GM23248 (cell line): Measurements from ENCODE around the gene MFAP2. TPM values are rescaled to one million over a fixed set of nuclear protein-coding genes. Genes with fewer than 3 reads are reported as not detected.
A peak's percentile ranks its signal among the peaks of the same experiment; 100 is the strongest.

Experiments
- DNase-seq: peaks from one replicate; pipeline ENCODE4 v3.0.0-alpha.2; 2015
- H2AFZ ChIP-seq: fragments of 200-600 bp; sonication (generic); 2 replicates; pipeline ENCODE4 v1.6.1; 2016; ENCODE audit warnings: antibody characterized with exemption
- H3F3A ChIP-seq: fragments of 200-600 bp; sonication (generic); 2 replicates; pipeline ENCODE4 v1.6.1; 2016; ENCODE audit warnings: mild to moderate bottlenecking, antibody characterized with exemption, mixed run types; ENCODE audit not compliant: insufficient read depth
- H3K27ac ChIP-seq: fragments of 200-600 bp; sonication (generic); 2 replicates; pipeline ENCODE4 v1.5.1; 2016; ENCODE audit warnings: mild to moderate bottlenecking
- H3K27me3 ChIP-seq: fragments of 200-600 bp; sonication (generic); replicated peaks from 2 replicates; pipeline ENCODE4 v1.6.1; 2016; ENCODE audit warnings: mild to moderate bottlenecking; ENCODE audit not compliant: insufficient read depth
- H3K36me3 ChIP-seq: fragments of 200-600 bp; sonication (generic); 2 replicates; pipeline ENCODE4 v1.6.1; 2016; ENCODE audit warnings: low read depth, mild to moderate bottlenecking
- H3K4me1 ChIP-seq: fragments of 200-600 bp; sonication (generic); 2 replicates; pipeline ENCODE4 v1.6.1; 2016; ENCODE audit warnings: mild to moderate bottlenecking; ENCODE audit not compliant: insufficient read depth
- H3K4me2 ChIP-seq: fragments of 200-600 bp; sonication (generic); one replicate; pipeline ENCODE4 v1.6.1; 2016; ENCODE audit warnings: mild to moderate bottlenecking; ENCODE audit not compliant: unreplicated experiment
- H3K4me3 ChIP-seq: fragments of 200-600 bp; sonication (generic); 2 replicates; pipeline ENCODE4 v1.5.1; 2016; ENCODE audit warnings: mild to moderate bottlenecking
- H3K79me2 ChIP-seq: fragments of 200-600 bp; sonication (generic); 2 replicates; pipeline ENCODE4 v1.6.1; 2016; ENCODE audit warnings: mild to moderate bottlenecking; ENCODE audit not compliant: insufficient read depth
- H3K9ac ChIP-seq: fragments of 200-600 bp; sonication (generic); 2 replicates; pipeline ENCODE4 v1.6.1; 2016; ENCODE audit warnings: mild to moderate bottlenecking
- H3K9me2 ChIP-seq: fragments of 200-600 bp; sonication (generic); 2 replicates; pipeline ENCODE4 v1.6.1; 2016; ENCODE audit warnings: mixed run types, mild to moderate bottlenecking, moderate library complexity; ENCODE audit not compliant: insufficient read depth
- H3K9me3 ChIP-seq: fragments of 200-600 bp; sonication (generic); one replicate; pipeline ENCODE4 v1.6.1; 2017; ENCODE audit warnings: low read depth
- H4K20me1 ChIP-seq: fragments of 200-600 bp; sonication (generic); 2 replicates; pipeline ENCODE4 v1.6.0; 2016; ENCODE audit not compliant: insufficient read depth
- EZH2 ChIP-seq: fragments of 200-600 bp; sonication (generic); IDR thresholded peaks from 2 replicates; pipeline ENCODE4 v1.6.1; 2018; ENCODE audit warnings: antibody characterized with exemption, mild to moderate bottlenecking; ENCODE audit not compliant: insufficient read depth, poor library complexity, severe bottlenecking
- EZH2phosphoT487 ChIP-seq: fragments of 200-600 bp; sonication (generic); IDR thresholded peaks from 2 replicates; pipeline ENCODE4 v1.6.1; 2018; ENCODE audit warnings: antibody characterized with exemption, moderate library complexity, mild to moderate bottlenecking, low read depth; ENCODE audit not compliant: insufficient read depth
- WGBS, 2 experiments: methylation state at CpG; one replicate each; pipeline ENCODE4 v1.1.6; 2015 to 2017; ENCODE audit warnings: low lambda C conversion rate in 2 of 2, low coverage in 1 of 2; ENCODE audit errors: missing lambda C conversion rate in 2 of 2; 5-methylcytosine and 5-hydroxymethylcytosine counted together
- in situ Hi-C: fragments of 300-500 bp; cut with MboI; formaldehyde crosslinking; loops from 2 replicates; pipeline ENCODE4 v1.15.0; 2020
- polyA plus RNA-seq: library from polyadenylated mRNA; unstranded; fragments of >200 nt; fragmentation: Nextera tagmentation; extraction: Ambion mirVana; gene quantifications from 2 replicates; pipeline ENCODE4 v1.2.1, GENCODE V29; 2016
- total RNA-seq: library from RNA; depleted of rRNA; stranded (reverse); fragments of >200 nt; shearing (Covaris generic); gene quantifications from 2 replicates; pipeline ENCODE4 v1.2.3, GENCODE V29; 2014

Gene MFAP2
- total and polyA plus RNA-seq, 2 experiments from 2014 or later = 189 to 471 TPM

DNA sequence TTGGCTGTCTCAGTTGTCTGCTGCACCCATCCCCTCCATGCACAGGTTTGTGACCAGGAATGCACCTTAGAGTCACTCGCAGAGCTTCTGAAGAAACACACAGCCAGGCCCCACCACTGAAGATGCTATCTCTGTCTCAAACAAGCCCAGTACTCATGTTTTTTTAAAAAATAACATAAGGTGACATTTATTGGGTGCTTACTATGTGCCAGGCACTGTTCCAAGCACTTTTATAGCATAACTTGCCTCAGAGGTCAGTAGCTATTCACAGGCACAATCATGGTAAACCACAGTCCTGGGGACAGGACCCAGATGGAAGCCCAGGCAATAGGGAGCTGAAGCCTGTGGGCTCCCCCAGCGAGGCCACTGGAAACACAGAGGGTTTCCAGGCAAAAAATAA lies 40.1 kb upstream of the MFAP2 start:
- Histone ChIP-seq H3K9me3 (no peaks in the 10 kb centered on the region), H3F3A (peaks cover 25% of the 10 kb centered on the region), H3K4me3 (no peak overlapping the region), H3K27ac (no peak overlapping the region), H3K9ac (no peak overlapping the region), H3K79me2 (no peaks in the 10 kb centered on the region), H2AFZ (no peak overlapping the region), H3K36me3 (peaks cover 40% of the 10 kb centered on the region), H3K4me1 (no peaks in the 10 kb centered on the region), H3K27me3 (no peaks in the 10 kb centered on the region), H3K4me2 (no peak overlapping the region), H3K9me2 (no peaks in the 10 kb centered on the region), H4K20me1 (no peaks in the 10 kb centered on the region)
- 95 to 100% methylated on average over 2 of the region's 2 CpGs for WGBS, 2 experiments
- TF ChIP-seq EZH2 (no peak), EZH2phosphoT487 (no peak)
- in situ Hi-C loops = no loop called here
- no peak for DNase-seq

- Histone ChIP-seq H3K9ac (no peak overlapping the region), H4K20me1 (no peaks in the 10 kb centered on the region), H3K9me3 (no peaks in the 10 kb centered on the region), H3K4me3 (no peak overlapping the region), H2AFZ (no peak overlapping the region), H3K4me1 (no peaks in the 10 kb centered on the region), H3K9me2 (no peaks in the 10 kb centered on the region), H3K4me2 (no peak overlapping the region), H3K27me3 (no peaks in the 10 kb centered on the region), H3K79me2 (no peaks in the 10 kb centered on the region), H3K27ac (no peak overlapping the region), H3K36me3 (peaks cover 29% of the 10 kb centered on the region; the same call in 1 of the 2 replicates), H3F3A (peaks cover 27% of the 10 kb centered on the region)
- no peak for TF ChIP-seq EZH2
- no peak for TF ChIP-seq EZH2phosphoT487
- no peak for DNase-seq
- in situ Hi-C loops = no loop called here
- WGBS, 2 experiments = 5% methylated on average over 1 of the region's 1 CpG
Measured at GRCh38 chr1:17018849-17019248, 38.4 kb upstream of the MFAP2 start.

DNA sequence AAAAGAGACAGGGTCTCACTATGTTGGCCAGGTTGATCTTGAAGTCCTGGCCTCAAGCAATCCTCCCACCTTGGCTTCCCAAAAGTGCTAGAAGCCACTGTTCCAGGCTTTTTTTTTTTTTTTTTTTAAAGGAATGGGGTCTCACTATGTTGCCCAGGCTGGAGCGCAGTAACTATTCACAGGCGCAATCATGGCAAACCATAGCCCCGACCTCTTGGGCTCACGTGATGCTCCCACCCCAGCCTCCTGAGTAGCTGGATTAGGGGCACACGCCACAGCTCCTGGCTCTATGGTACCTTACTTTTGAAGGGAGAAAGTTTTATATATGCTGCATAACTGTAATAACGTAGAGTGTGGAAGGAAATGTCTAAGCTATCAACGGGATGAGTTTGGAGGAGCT lies 37.0 kb upstream of the MFAP2 start:
- in situ Hi-C loops = no loop called here
- no peak for TF ChIP-seq EZH2phosphoT487
- TF ChIP-seq EZH2 = no peak

GRCh38 chr1:17016317-17016661 lies 35.9 kb upstream of the MFAP2 start:
- TF ChIP-seq EZH2 (no peak), EZH2phosphoT487 (no peak)
- Histone ChIP-seq H3K4me2 (no peak overlapping the region), H3K27me3 (no peaks in the 10 kb centered on the region), H3K36me3 (peaks cover 17% of the 10 kb centered on the region; the same call in 1 of the 2 replicates), H3K9me3 (no peaks in the 10 kb centered on the region), H3K27ac (no peak overlapping the region), H3K9ac (no peak overlapping the region), H3K79me2 (peaks cover 2% of the 10 kb centered on the region; the same call in 1 of the 2 replicates), H2AFZ (no peak overlapping the region), H3K9me2 (no peaks in the 10 kb centered on the region), H3K4me1 (peaks cover 14% of the 10 kb centered on the region), H3K4me3 (no peak overlapping the region), H3F3A (peaks cover 27% of the 10 kb centered on the region), H4K20me1 (no peaks in the 10 kb centered on the region)
- peak; percentile 74 for DNase-seq
- 44 to 48% methylated on average over 5 of the region's 5 CpGs for WGBS, 2 experiments
- in situ Hi-C loops = no loop called here

More for the DNA sequence above, 37.0 kb upstream of the MFAP2 start:
- H3K27me3 ChIP-seq = no peaks in the 10 kb centered on the region
- no peak overlapping the region for H3K4me3 ChIP-seq
- DNase-seq = no peak
- no peaks in the 10 kb centered on the region for H3K9me3 ChIP-seq
- H3F3A ChIP-seq = peaks cover 27% of the 10 kb centered on the region
- H3K27ac ChIP-seq = no peak overlapping the region
- no peak overlapping the region for H2AFZ ChIP-seq
- no peaks in the 10 kb centered on the region for H3K79me2 ChIP-seq
- H3K4me1 ChIP-seq = peaks cover 9% of the 10 kb centered on the region
- no peaks in the 10 kb centered on the region for H4K20me1 ChIP-seq
- H3K9ac ChIP-seq = no peak overlapping the region
- peaks cover 17% of the 10 kb centered on the region; the same call in 1 of the 2 replicates for H3K36me3 ChIP-seq
- no peaks in the 10 kb centered on the region for H3K9me2 ChIP-seq
- no peak overlapping the region for H3K4me2 ChIP-seq
- WGBS, 2 experiments = 95 to 98% methylated on average over 7 of the region's 7 CpGs
